Stimulated activated CD8-positive, alpha-beta memory T cell treated with anti-CD3 and anti-CD28 coated beads, Interleukin-4, amount 100 ng/mL, for 4 hours (primary cell): Measurements from ENCODE around the gene HGFAC.

Experiments used
- DNase-seq, 2 donors: peaks; one replicate each; pipeline ENCODE4 v3.0.0-alpha.2; 2020; ENCODE audit warnings: low read depth in 2 of 2, low spot score in 1 of 2

Gene HGFAC

DNA sequence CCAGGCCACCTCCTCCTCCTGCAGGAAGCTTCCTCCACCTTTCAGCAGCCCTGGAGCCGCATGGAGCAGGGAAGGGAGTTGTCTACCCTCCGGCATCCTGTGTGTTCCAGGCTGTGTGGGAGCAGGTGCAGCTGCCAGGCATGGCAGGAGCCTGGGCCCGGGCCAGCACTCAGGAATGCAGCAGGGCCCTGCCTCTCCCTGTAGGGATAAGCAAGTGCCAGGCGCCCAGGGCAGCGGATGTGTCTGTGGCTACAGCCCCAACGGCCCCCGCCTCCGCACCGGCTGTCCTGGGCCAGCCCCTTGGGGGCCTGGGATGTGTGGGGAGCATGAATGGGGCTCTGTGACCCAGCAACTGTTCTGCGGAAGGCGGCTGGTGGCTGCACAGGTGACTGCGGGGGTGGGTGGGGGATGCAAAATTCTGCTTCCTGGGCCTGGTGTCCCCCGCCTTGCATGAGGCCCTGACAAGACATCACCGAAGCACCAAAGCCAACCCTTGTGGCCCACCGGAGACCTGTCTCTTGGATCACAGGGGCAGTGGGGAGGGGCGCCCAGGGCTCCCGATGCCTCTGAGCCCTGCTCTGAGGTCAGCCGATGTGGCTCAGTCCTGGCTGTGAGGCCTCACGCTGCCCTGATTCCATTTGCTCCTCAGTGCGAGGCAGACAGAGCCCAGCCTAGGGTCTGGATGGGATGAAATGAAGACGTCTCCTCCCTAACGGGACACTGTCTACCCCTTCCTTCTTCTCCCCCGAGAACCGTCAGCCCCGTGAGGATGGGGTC is 19.9 kb downstream of the HGFAC start:
- no peak for DNase-seq

GRCh38 chr4:3462321-3462789 is 20.6 kb downstream of the HGFAC start:
- no peak for DNase-seq

DNA sequence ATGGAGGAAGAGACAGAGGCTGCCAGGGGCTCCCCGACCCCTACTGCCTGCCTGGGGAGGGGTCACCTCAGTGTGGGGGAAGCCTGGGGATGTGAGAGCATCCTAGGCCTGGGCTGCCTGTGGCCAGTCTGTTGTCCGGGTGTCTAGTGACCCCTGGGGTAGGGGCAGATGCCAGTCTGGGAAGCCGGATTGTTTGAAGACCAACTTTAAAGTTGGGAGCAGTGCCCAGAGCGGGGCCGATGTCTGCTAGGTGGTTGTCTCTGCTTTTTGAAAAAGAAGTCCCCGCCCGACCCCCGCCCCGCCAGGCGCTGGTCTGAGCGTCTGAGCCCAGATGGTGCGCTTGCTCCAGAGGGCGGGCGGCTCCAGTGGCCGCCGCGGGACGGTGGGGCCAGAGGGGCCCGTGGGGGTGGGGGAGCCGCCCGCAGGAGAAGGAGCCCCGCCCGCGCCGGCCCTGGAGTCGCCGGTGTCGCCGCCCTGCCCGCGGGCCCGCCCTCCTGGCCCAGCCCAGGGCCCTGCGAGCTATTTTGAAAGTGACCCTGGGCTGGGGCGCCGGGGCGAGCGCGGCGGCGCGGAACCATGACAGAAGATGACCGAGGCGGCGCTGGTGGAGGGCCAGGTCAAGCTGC is 21.1 kb downstream of the HGFAC start, which contains the start of gene DOK7:
DOK7 (plus strand) TSS at position 517 of the 626 bp plus-strand sequence; CDS start at position 587, 70 bp downstream.
- DNase-seq, result no peak

- no peak for DNase-seq
These were observed 22.0 kb downstream of the HGFAC start for GRCh38 chr4:3463556-3464348.

DNA sequence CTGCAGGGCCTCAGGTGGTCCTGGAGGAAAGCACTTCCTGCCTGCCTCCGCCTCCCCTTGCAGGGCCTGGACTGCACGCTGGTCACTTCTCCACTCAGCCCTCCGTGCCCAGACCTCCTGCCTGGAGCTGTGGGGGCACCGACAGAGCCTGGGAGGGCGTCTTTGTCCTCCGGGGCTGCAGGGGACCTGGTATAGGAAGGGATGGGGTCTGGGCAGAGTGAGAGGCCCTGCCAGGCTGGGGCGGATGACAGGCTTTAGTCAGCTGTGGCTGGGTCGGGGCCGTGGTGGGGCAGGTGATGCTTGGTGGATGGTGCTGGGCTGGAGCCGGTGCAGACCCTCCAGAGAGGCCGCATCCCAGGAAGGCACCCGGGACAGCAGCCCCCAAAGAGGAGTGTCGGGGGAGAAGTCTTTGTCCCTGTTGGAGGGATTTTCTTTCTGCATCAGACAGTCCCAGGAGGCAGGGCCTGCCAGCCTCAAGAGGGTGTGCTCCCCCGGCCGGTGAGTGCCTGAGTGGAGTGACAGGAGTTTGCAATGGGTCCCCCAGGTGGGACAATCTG is 22.7 kb downstream of the HGFAC start:
- no peak for DNase-seq

DNA sequence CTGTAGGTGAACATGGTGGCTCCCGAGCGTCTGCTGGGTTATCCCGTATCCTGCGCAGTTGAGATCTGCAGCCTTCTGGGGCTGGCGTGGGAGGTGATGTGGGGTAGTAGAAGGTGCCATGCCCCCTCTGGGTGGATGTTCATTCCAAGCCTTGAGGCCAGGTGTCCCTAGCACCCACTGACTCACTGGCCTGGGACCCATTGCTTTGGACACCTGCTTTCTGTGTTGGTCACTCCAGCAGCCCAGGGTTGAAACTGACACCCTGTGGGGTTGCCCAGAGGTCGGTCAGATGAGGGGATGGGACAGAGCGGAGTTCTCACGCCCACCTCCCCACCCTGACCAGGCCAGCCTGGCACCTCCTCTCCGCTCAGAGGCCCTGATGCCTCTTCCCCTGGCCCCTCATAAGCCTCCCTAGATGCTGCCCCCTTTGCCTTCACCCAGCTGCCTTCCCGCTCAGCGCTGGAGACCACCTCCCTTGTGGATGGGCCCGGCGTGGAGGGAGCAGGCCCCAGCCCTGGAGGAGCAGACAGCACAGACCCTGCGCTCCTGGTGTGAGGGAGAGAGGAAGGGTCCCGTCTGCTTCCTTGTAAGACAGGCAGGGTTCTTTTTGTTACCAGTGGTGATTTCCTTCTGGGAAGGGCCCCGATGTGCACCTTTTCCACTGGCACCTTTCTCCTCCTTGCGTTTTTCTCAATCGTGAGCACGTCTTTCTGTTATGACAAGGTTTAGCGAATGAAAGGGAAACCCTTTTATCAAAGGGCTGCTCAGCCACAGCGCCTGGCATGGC is 23.3 kb downstream of the HGFAC start:
- DNase-seq, result no peak

GRCh38 chr4:3465698-3466671 is 24.2 kb downstream of the HGFAC start:
- DNase-seq, result no peak

- DNase-seq, result no peak
These were observed 25.2 kb downstream of the HGFAC start for GRCh38 chr4:3466691-3467600.

GRCh38 chr4:3467601-3468031 is 25.8 kb downstream of the HGFAC start:
- DNase-seq, result no peak

- DNase-seq, result no peak
These were observed 26.4 kb downstream of the HGFAC start for GRCh38 chr4:3468154-3468553.

DNA sequence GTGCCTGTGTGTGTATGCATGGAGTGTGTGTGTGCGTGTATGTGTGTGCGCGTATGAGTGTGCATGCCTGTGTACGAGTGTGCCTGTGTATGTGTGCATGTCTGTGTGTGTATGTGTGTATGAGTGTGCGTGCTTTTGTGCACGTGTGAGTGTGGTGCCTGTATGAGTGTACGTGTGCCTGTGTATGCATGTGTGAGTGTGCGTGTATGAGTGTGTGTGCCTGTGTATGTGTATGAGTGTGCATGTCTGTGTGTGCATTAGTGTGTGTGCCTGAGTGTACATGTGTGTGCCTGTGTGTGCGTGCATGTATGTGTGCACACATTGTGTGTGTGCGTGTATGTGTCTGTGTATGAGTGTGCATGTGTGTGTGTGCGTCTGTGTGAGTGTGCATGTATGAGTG is 27.0 kb downstream of the HGFAC start:
- DNase-seq, result no peak

- no peak for DNase-seq
These were observed 27.8 kb downstream of the HGFAC start for GRCh38 chr4:3469386-3470243.

GRCh38 chr4:3470244-3471097 is 28.7 kb downstream of the HGFAC start:
- no peak for DNase-seq

DNA sequence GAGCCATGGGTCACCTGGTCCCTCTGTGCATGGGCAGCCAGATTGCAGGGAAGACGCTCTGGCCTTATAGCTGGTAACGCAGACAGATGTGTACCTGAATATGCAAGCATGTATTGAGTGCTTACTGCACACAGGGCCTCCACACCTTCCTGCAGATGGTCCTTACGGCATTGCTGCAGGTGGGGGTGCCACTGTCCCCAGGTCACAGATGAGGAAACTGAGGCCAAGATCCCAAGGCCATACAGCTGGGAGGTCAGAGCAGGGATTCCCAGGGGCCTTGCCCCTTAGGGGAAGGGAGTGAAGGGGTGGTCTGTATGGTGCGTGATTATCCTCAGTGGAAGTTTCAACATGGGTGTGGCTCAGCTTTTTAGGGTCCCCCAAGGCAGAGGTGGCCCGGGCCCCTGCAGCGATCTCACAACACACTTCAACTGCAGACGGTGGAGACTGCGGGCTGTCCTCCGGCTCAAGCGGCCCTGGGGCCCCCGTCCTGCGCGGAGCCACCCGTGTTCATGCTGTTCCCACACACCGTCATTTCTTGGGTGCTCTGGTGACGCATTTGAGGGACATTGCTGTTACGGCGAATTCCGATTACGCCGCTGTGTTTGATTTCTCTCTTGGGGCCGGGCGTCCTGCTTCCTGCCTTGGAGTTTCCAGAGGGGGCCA is 29.5 kb downstream of the HGFAC start:
- DNase-seq, result no peak

DNA sequence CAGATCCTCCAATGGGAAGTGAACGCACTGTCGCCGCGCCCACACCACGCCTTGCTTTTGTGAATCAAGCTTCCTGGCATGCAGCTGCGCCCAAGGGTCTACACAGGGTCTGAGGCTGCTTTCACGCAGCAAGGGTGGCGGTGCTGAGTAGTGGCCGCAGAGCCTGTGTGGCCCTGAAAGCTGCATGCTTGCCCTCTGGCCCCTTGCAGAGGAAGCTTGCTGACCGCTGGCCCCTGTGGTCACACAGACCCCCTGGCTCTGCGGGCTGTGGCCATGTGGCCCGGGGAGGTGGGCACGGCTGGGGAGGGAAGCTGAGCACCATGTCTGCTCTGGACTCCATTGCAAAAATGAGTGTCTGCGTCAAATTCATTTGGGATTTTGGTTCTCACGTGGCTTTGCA is 30.1 kb downstream of the HGFAC start:
- no peak for DNase-seq
